ENCODE results near the gene FSTL4. TPM values are rescaled to one million over a fixed set of nuclear protein-coding genes. Genes with fewer than 3 reads are reported as not detected.

Gene FSTL4
- total and polyA plus RNA-seq, 2 of the 4 experiments (the other 2 are of a cell fraction) = 0.18 TPM; not detected in 1

DNA sequence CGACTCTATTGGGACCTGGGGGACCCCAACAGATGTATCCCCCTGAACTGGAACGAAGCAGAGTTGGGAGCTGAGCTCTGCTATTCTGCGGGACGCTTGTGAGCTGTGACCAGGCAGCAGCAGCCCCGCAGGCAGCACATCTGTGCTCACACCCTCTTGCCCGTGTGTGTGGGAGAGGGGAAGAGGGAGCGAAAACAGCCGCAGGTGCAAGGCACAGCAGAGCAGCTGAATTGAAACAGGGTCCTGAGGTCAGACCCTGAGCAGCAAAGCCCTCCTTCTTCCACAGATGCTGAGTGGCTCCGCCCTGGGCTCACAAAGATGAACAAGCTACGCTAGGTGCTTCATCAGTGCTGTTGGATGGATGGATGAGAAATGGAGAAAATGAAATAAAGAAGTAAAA is 361.8 kb downstream of the FSTL4 start:
- in situ Hi-C loops (cut with MboI; ENCODE audit: low sequenced_read_pairs) = loop anchor here (5.0 kb wide), 1 partner anchor 138 kb away; no protein-coding TSS in a partner anchor
- Histone ChIP-seq H3K4me1 (ENCODE audit: control insufficient read depth, insufficient read depth, low read length) (peaks cover 7% of the 10 kb centered on the region; the same call in 1 of the 2 replicates), H3K4me3 (ENCODE audit: insufficient read depth, low read depth, low read length) (no peak overlapping the region), H2BK120ac (ENCODE audit: low read depth, low read length) (no peak overlapping the region), H3K18ac (ENCODE audit: low read depth, low read length) (no peak overlapping the region), H3K4ac (ENCODE audit: low read depth, low read length) (no peak overlapping the region), H4K8ac (ENCODE audit: low read depth in 2 of 2, low read length in 2 of 2) (no peak overlapping the region), H3K27ac (ENCODE audit: insufficient read depth, low read length) (no peak overlapping the region), H3K9ac (ENCODE audit: low read depth, low read length) (no peak overlapping the region), H4K20me1 (ENCODE audit: insufficient read depth, low read length) (no peaks in the 10 kb centered on the region), H2BK15ac (ENCODE audit: low read depth, low read length) (no peak overlapping the region), H4K91ac (ENCODE audit: insufficient read depth, low read depth, low read length) (no peak overlapping the region), H3K23ac (ENCODE audit: low read depth, low read length) (no peak overlapping the region), H3K4me2 (ENCODE audit: low read depth, low read length) (no peak overlapping the region), H2BK5ac (ENCODE audit: low read depth, low read length, poor library complexity, severe bottlenecking) (no peak overlapping the region), H4K5ac (ENCODE audit: low read depth, low read length) (no peak overlapping the region), H3K79me1 (ENCODE audit: low read depth in 1 of 2, low read length in 2 of 2) (no peaks in the 10 kb centered on the region), H2BK20ac (ENCODE audit: low read depth, low read length) (no peak overlapping the region), H3K9me3 (ENCODE audit: control insufficient read depth, insufficient read depth, low read length) (no peaks in the 10 kb centered on the region), H3K27me3 (ENCODE audit: control insufficient read depth, insufficient read depth, low read length) (peaks cover 18% of the 10 kb centered on the region), H3K36me3 (ENCODE audit: control insufficient read depth, insufficient read depth, low read length) (no peaks in the 10 kb centered on the region), H3K56ac (ENCODE audit: extremely low read depth, insufficient read depth, low read length) (no peak overlapping the region), H3K9me1 (ENCODE audit: insufficient read depth, low read length) (peaks cover 6% of the 10 kb centered on the region; the same call in 1 of the 2 replicates), H2AK9ac (replicated peaks; ENCODE audit: low read depth, low read length, poor library complexity) (no peak overlapping the region), H3K14ac (replicated peaks; ENCODE audit: low read depth, low read length) (no peak overlapping the region), H2AFZ (replicated peaks; ENCODE audit: low read length, poor library complexity) (no peak overlapping the region), H2AK5ac (ENCODE audit: low read depth, low read length) (no peak overlapping the region)
- intact Hi-C loops (cut with micrococcal nuclease) = no loop called here
- POLR2A ChIA-PET (ENCODE audit: unreplicated experiment) = no interaction called here
- ATAC-seq (ENCODE audit: low read depth) = no peak
- dilution Hi-C loops (cut with HindIII; ENCODE audit: low sequenced_read_pairs, unreplicated experiment) = no loop called here
- no peak for DNase-seq
- CTCF ChIA-PET = no interaction called here
- TF ChIP-seq, protein P1, sequence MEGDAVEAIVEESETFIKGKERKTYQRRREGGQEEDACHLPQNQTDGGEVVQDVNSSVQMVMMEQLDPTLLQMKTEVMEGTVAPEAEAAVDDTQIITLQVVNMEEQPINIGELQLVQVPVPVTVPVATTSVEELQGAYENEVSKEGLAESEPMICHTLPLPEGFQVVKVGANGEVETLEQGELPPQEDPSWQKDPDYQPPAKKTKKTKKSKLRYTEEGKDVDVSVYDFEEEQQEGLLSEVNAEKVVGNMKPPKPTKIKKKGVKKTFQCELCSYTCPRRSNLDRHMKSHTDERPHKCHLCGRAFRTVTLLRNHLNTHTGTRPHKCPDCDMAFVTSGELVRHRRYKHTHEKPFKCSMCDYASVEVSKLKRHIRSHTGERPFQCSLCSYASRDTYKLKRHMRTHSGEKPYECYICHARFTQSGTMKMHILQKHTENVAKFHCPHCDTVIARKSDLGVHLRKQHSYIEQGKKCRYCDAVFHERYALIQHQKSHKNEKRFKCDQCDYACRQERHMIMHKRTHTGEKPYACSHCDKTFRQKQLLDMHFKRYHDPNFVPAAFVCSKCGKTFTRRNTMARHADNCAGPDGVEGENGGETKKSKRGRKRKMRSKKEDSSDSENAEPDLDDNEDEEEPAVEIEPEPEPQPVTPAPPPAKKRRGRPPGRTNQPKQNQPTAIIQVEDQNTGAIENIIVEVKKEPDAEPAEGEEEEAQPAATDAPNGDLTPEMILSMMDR (conservative IDR thresholded peaks at IDR 0.05; ENCODE audit: low read depth, low read length) = no peak
- TF ChIP-seq, protein P2, sequence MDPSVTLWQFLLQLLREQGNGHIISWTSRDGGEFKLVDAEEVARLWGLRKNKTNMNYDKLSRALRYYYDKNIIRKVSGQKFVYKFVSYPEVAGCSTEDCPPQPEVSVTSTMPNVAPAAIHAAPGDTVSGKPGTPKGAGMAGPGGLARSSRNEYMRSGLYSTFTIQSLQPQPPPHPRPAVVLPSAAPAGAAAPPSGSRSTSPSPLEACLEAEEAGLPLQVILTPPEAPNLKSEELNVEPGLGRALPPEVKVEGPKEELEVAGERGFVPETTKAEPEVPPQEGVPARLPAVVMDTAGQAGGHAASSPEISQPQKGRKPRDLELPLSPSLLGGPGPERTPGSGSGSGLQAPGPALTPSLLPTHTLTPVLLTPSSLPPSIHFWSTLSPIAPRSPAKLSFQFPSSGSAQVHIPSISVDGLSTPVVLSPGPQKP (IDR thresholded peaks at IDR 0.05; ENCODE audit: borderline replicate concordance, low read depth, low read length) = no peak
- TF ChIP-seq CEBPB (IDR thresholded peaks at IDR 0.05; ENCODE audit: low read depth, low read length) (no peak), MAZ (IDR thresholded peaks at IDR 0.05; ENCODE audit: borderline replicate concordance, low read depth, low read length) (no peak), SMC3 (IDR thresholded peaks at IDR 0.05; ENCODE audit: low read depth, low read length) (no peak), CHD1 (IDR thresholded peaks at IDR 0.05; ENCODE audit: low read depth, low read length) (no peak), POLR2A (IDR thresholded peaks at IDR 0.05; ENCODE audit: low read depth, low read length) (no peak), RCOR1 (IDR thresholded peaks at IDR 0.05; ENCODE audit: insufficient replicate concordance, low read length) (no peak), FOS (IDR thresholded peaks at IDR 0.05; ENCODE audit: low read depth, low read length) (no peak), BHLHE40 (IDR thresholded peaks at IDR 0.05; ENCODE audit: low read depth, low read length) (no peak), NFE2L2 (IDR thresholded peaks at IDR 0.05; ENCODE audit: low read depth, low read length) (no peak)
- BruUV-seq (replicated peaks) = no TSS peak
- WGBS, 2 experiments (ENCODE audit: extremely low coverage in 2 of 2, insufficient read length in 1 of 2) = 100% methylated on average over 1 of the region's 10 CpGs; no CpG with 5 or more reads in 1 of the 2 experiments

Measured in IMR-90 (cell line).